HepG2 (cell line): ENCODE data around the gene LTV1. TPM values are rescaled to one million over a fixed set of nuclear protein-coding genes. Genes with fewer than 3 reads are reported as not detected.

Experiments
- ATAC-seq: fragments of 200-7000 bp; cut with Tn5 transposase; 3 replicates; pipeline ENCODE4 v1.9.1; 2020; ENCODE audit warnings: mild to moderate bottlenecking, moderate library complexity
- BruUV-seq: library from RNA; stranded (reverse); fragments of 400-500 nt; replicated peaks from 2 replicates; lab custom pipeline; 2021; lab: Mats Ljungman, UMichigan
- CTCF ChIA-PET: fragments of 300-600 bp; formaldehyde crosslinking; extraction: SDS; loops from one replicate; lab custom pipeline; 2021; ENCODE audit warnings: low total read pairs, inconsistent platforms, low intra/inter-chr PET ratio; lab: Yijun Ruan, JAX
- POLR2A ChIA-PET: fragments of 350-600 bp; sonication (Branson Sonifier 250); formaldehyde crosslinking; loops from one replicate; lab custom pipeline; 2020; ENCODE audit warnings: antibody characterized with exemption, inconsistent platforms; lab: Yijun Ruan, JAX
- DNase-seq: peaks from one replicate; pipeline ENCODE4 v3.0.0-alpha.2; 2015; ENCODE audit warnings: low spot score
- FAIRE-seq: peaks from 3 replicates; lab custom pipeline; 2011; peaks lifted over from hg19 to GRCh38; lab: Jason Lieb, UNC
- H2AFZ ChIP-seq: one replicate; pipeline ENCODE4 v1.6.1; 2011; ENCODE audit warnings: low read length, inconsistent platforms
- H3K27ac ChIP-seq: fragments of 300-600 bp; 3 replicates; pipeline ENCODE4 v1.8.0; 2011; ENCODE audit warnings: mixed run types, mild to moderate bottlenecking, mixed read lengths, low read length, inconsistent platforms; ENCODE audit not compliant: insufficient read depth; ENCODE audit errors: extremely low read length
- H3K27me3 ChIP-seq, 2 experiments: fragments of 200-600 bp in 1 of 2; 2 replicates in 1 of 2; 3 replicates in 1 of 2; pipeline versions ENCODE4 v1.6.0 to v1.8.0; 2011; ENCODE audit warnings: low read length in 2 of 2, mild to moderate bottlenecking in 2 of 2, moderate library complexity in 2 of 2, inconsistent platforms in 1 of 2; ENCODE audit not compliant: insufficient read depth in 2 of 2, control insufficient read depth in 1 of 2
- H3K36me3 ChIP-seq, 2 experiments: fragments of 200-600 bp in 1 of 2; replicated peaks in 1 of 2; 2 replicates in 1 of 2; 3 replicates in 1 of 2; pipeline versions ENCODE4 v1.5.1 to v1.8.0; 2011; ENCODE audit warnings: low read length in 2 of 2, inconsistent platforms in 1 of 2; ENCODE audit not compliant: insufficient read depth in 2 of 2, control insufficient read depth in 1 of 2
- H3K4me1 ChIP-seq: 2 replicates; pipeline ENCODE4 v1.5.1; 2012; ENCODE audit warnings: low read length, inconsistent platforms; ENCODE audit not compliant: insufficient read depth
- H3K4me2 ChIP-seq: 2 replicates; pipeline ENCODE4 v1.6.0; 2011; ENCODE audit warnings: low read depth, low read length, inconsistent platforms
- H3K4me3 ChIP-seq, 3 experiments: fragments of 200-600 bp in 1 of 3; sonication (generic), shearing (Covaris generic) in 1 of 3; replicated peaks in 1 of 3; 2 replicates each; pipeline ENCODE4 v1.5.1; 2011 to 2016; ENCODE audit warnings: low read length in 3 of 3, inconsistent platforms in 2 of 3, low read depth in 2 of 3, mild to moderate bottlenecking in 2 of 3, control low read depth in 1 of 3, mixed read lengths in 1 of 3; ENCODE audit not compliant: insufficient read depth in 1 of 3
- H3K79me2 ChIP-seq: one replicate; pipeline ENCODE4 v1.6.1; 2011; ENCODE audit warnings: low read length, inconsistent platforms; ENCODE audit not compliant: insufficient read depth
- H3K9ac ChIP-seq: 2 replicates; pipeline ENCODE4 v1.6.0; 2011; ENCODE audit warnings: mild to moderate bottlenecking, low read depth, low read length, inconsistent platforms; ENCODE audit not compliant: insufficient read depth
- H3K9me3 ChIP-seq: 2 replicates; pipeline ENCODE4 v1.5.1; 2012; ENCODE audit warnings: mild to moderate bottlenecking, low read length
- H4K20me1 ChIP-seq: 2 replicates; pipeline ENCODE4 v1.6.0; 2011; ENCODE audit warnings: inconsistent platforms, mild to moderate bottlenecking, low read length, moderate library complexity; ENCODE audit not compliant: insufficient read depth
- ASH2L ChIP-seq: fragments of 300-600, 200-600 bp; sonication (generic); IDR thresholded peaks from 2 replicates; pipeline ENCODE4 v1.7.0; 2017; ENCODE audit warnings: low read depth, mild to moderate bottlenecking, moderate library complexity, mixed read lengths, low read length; ENCODE audit not compliant: insufficient read length
- CEBPB ChIP-seq: IDR thresholded peaks from 2 replicates; pipeline ENCODE4 v1.6.1; 2011; ENCODE audit warnings: low read depth, low read length, improper control_type of control experiment, borderline replicate concordance
- CEBPG ChIP-seq: IDR thresholded peaks from 2 replicates; pipeline ENCODE4 v1.6.1; 2016
- GATAD2A ChIP-seq: IDR thresholded peaks from 2 replicates; pipeline ENCODE4 v1.6.1; 2016
- GFI1 ChIP-seq: sonication (generic); formaldehyde crosslinking; IDR thresholded peaks from 2 replicates; pipeline ENCODE4 v1.5.0; 2020; ENCODE audit warnings: missing genetic modification reagents, mild to moderate bottlenecking, borderline replicate concordance
- HMG20A ChIP-seq: IDR thresholded peaks from 2 replicates; pipeline ENCODE4 v1.6.1; 2016; ENCODE audit warnings: borderline replicate concordance
- HNF4A ChIP-seq: sonication (generic); formaldehyde crosslinking; IDR thresholded peaks from 2 replicates; pipeline ENCODE4 v1.4.0; 2020; ENCODE audit warnings: missing genetic modification reagents
- HNF4G ChIP-seq, 2 experiments: sonication (generic) in 1 of 2; formaldehyde crosslinking in 1 of 2; IDR thresholded peaks; 2 replicates each; pipeline versions ENCODE4 v1.4.0 to v1.6.1; 2011 to 2020; ENCODE audit warnings: borderline replicate concordance in 2 of 2, low read depth in 2 of 2, mild to moderate bottlenecking in 2 of 2, low read length in 1 of 2, missing genetic modification reagents in 1 of 2, moderate library complexity in 1 of 2
- POLR2G ChIP-seq: fragments of 200-400 bp; formaldehyde crosslinking; IDR thresholded peaks from 2 replicates; pipeline ENCODE4 v1.6.1; 2018; ENCODE audit warnings: mild to moderate bottlenecking, low read depth, low read length, moderate library complexity
- RARA ChIP-seq: IDR thresholded peaks from 2 replicates; pipeline ENCODE4 v1.6.1; 2016; ENCODE audit warnings: missing genetic modification reagents, missing compliant biosample characterization
- YY1 ChIP-seq: IDR thresholded peaks from 2 replicates; pipeline ENCODE4 v1.6.1; 2011; ENCODE audit warnings: low read length, low read depth, moderate library complexity, mild to moderate bottlenecking; ENCODE audit not compliant: insufficient read depth, insufficient replicate concordance
- ZNF138 ChIP-seq: sonication (generic); formaldehyde crosslinking; IDR thresholded peaks from 2 replicates; pipeline ENCODE4 v1.5.0; 2020; ENCODE audit warnings: mild to moderate bottlenecking, low read depth, missing genetic modification reagents
- ZNF205 ChIP-seq: IDR thresholded peaks from 2 replicates; pipeline ENCODE4 v1.6.1; 2018; ENCODE audit warnings: missing biosample characterization, missing genetic modification reagents
- ZNF33A ChIP-seq: sonication (generic); formaldehyde crosslinking; IDR thresholded peaks from 2 replicates; pipeline ENCODE4 v1.5.1; 2020; ENCODE audit warnings: missing genetic modification reagents, mild to moderate bottlenecking, moderate library complexity, borderline replicate concordance
- ZNF644 ChIP-seq: IDR thresholded peaks from 2 replicates; pipeline ENCODE4 v1.6.1; 2016; ENCODE audit warnings: low read depth
- ZNF7 ChIP-seq: IDR thresholded peaks from 2 replicates; pipeline ENCODE4 v1.6.1; 2016; ENCODE audit warnings: missing biosample characterization, missing genetic modification reagents
- ZNF841 ChIP-seq: sonication (generic); formaldehyde crosslinking; IDR thresholded peaks from 2 replicates; pipeline ENCODE4 v1.8.1; 2023; ENCODE audit warnings: missing genetic modification reagents, borderline replicate concordance
- ZSCAN20 ChIP-seq: sonication (generic); formaldehyde crosslinking; IDR thresholded peaks from 2 replicates; pipeline ENCODE4 v1.4.0; 2020; ENCODE audit warnings: missing genetic modification reagents, mild to moderate bottlenecking, borderline replicate concordance
- WGBS: methylation state at CpG from one replicate; pipeline ENCODE4 v1.1.6; 2017; ENCODE audit warnings: low lambda C conversion rate; 5-methylcytosine and 5-hydroxymethylcytosine counted together
- in situ Hi-C: cut with HindIII; loops from 2 replicates; pipeline ENCODE4 v1.10.0; 2017; ENCODE audit warnings: low pct_unique_long_range_greater_than_20kb; ENCODE audit not compliant: extremely low pct_ligation_motif_present
- intact Hi-C: fragments of 100-400 bp; cut with micrococcal nuclease; formaldehyde crosslinking; loops from one replicate; pipeline ENCODE4 v1.10.0; 2022; ENCODE audit not compliant: unreplicated experiment
- polyA plus RNA-seq, 8 experiments: library from polyadenylated mRNA; depleted of rRNA in 3 of 8; stranded (reverse) in 7 of 8; unstranded in 1 of 8; fragments of >200 nt; fragmentation: Illumina TruSeq in 4 of 8; extraction: Trizol in 4 of 8; gene quantifications; 2 replicates each; pipeline versions ENCODE4 v1.2.1 to v1.2.3, GENCODE V29; 2011 to 2016; ENCODE audit warnings: low read depth in 4 of 8, missing spikeins in 1 of 8, mixed read lengths in 1 of 8; ENCODE audit not compliant: insufficient read depth in 1 of 8
- total RNA-seq, 5 experiments: library from RNA; depleted of rRNA; stranded (reverse); fragments of >200 nt; fragmentation: Illumina TruSeq; extraction: Trizol; gene quantifications; 2 replicates each; pipeline ENCODE4 v1.2.3, GENCODE V29; 2016; ENCODE audit warnings: low read depth in 1 of 5
- TF ChIP-seq, protein P1 (sequence below): sonication (generic); formaldehyde crosslinking; IDR thresholded peaks from 2 replicates; pipeline ENCODE4 v1.8.1; 2023; ENCODE audit warnings: missing genetic modification reagents, mild to moderate bottlenecking, borderline replicate concordance
- TF ChIP-seq, protein P2 (sequence below): sonication (generic); formaldehyde crosslinking; IDR thresholded peaks from 2 replicates; pipeline ENCODE4 v1.4.0; 2020; ENCODE audit warnings: missing genetic modification reagents
- TF ChIP-seq, protein P3 (sequence below): IDR thresholded peaks from 2 replicates; pipeline ENCODE4 v1.4.0; 2020; ENCODE audit warnings: mild to moderate bottlenecking, missing genetic modification reagents
- TF ChIP-seq, protein P4 (sequence below): sonication (generic); formaldehyde crosslinking; IDR thresholded peaks from 2 replicates; pipeline ENCODE4 v1.5.0; 2020; ENCODE audit warnings: mild to moderate bottlenecking, low read depth, missing genetic modification reagents, borderline replicate concordance

LTV1 gene
- total and polyA plus RNA-seq, 2 of the 13 experiments (the other 11 are each of a cell fraction or from before 2014, with no cell fraction given): 21.1 to 85.8 TPM

DNA sequence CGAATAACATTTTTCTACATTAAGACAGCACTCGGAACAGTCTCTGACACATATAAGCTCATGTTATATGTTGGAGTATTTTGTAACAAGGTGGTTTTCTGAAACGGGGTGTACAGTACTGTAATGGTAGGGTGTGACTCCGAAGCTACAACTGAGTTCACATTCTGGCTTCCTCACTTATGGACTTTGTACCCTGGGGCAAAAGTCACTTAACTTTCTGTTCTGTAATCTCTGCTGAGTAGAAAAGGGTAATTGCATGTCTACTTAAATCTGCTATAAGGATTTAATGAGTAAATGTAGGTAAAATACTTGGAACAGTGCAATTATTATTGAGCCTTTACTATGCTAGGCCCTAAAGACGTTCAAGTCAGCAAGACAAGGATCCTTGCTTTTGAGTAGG, 4.7 kb upstream of the LTV1 start:
- CTCF ChIA-PET: no interaction called here
- ATAC-seq (no peak), FAIRE-seq (no peak), DNase-seq (peak; percentile 51)
- WGBS: 33% methylated on average over 5 of the region's 5 CpGs
- intact Hi-C loops (no loop called here), in situ Hi-C loops (no loop called here)
- Histone ChIP-seq H3K9ac (no peak overlapping the region), H3K9me3 (no peaks in the 10 kb centered on the region), H2AFZ (no peak overlapping the region), H3K4me3 (no peak overlapping the region), H3K4me1 (peaks cover 18% of the 10 kb centered on the region), H3K4me2 (peak overlapping the region; percentile 33), H3K27me3 (no peaks in the 10 kb centered on the region; a peak in 1 of 5 replicates), H4K20me1 (no peaks in the 10 kb centered on the region), H3K27ac (no peak overlapping the region), H3K79me2 (peaks cover 2% of the 10 kb centered on the region), H3K36me3 (no peaks in the 10 kb centered on the region)
- POLR2A ChIA-PET: no interaction called here
- no TSS peak for BruUV-seq
- TF ChIP-seq ZNF7 (CRISPR knock-in tag) (no peak), CEBPG (CRISPR knock-in tag) (peak; percentile 23; the same call in 1 of the 2 replicates), ZNF205 (CRISPR knock-in tag) (no peak), ZSCAN20 (CRISPR knock-in tag) (no peak), HMG20A (CRISPR knock-in tag) (peak; percentile 32; the same call in 1 of the 2 replicates), POLR2G (no peak), GATAD2A (CRISPR knock-in tag) (0 out of 2 replicates have a peak, but pooled peaks have one; percentile 12), HNF4G (IDR thresholded peaks at IDR 0.05; ENCODE audit: borderline replicate concordance, low read depth, low read length) (peak; percentile 79), HNF4G (CRISPR knock-in tag; IDR thresholded peaks at IDR 0.05; ENCODE audit: borderline replicate concordance, low read depth) (no peak), CEBPB (peak; percentile 9; the same call in 1 of the 2 replicates), HNF4A (CRISPR knock-in tag) (peak; percentile 81), ZNF644 (CRISPR knock-in tag) (0 out of 2 replicates have a peak, but pooled peaks have one; percentile 42), ZNF138 (no peak), YY1 (no peak), ASH2L (peak; percentile 19), ZNF841 (CRISPR knock-in tag) (no peak), RARA (CRISPR knock-in tag) (peak; percentile 16; the same call in 1 of the 2 replicates), ZNF33A (no peak), GFI1 (CRISPR knock-in tag) (no peak)
- TF ChIP-seq, protein P1, sequence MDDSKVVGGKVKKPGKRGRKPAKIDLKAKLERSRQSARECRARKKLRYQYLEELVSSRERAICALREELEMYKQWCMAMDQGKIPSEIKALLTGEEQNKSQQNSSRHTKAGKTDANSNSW (CRISPR knock-in tag): no peak
- TF ChIP-seq, protein P2, sequence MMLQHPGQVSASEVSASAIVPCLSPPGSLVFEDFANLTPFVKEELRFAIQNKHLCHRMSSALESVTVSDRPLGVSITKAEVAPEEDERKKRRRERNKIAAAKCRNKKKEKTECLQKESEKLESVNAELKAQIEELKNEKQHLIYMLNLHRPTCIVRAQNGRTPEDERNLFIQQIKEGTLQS (CRISPR knock-in tag): no peak
- TF ChIP-seq, protein P3, sequence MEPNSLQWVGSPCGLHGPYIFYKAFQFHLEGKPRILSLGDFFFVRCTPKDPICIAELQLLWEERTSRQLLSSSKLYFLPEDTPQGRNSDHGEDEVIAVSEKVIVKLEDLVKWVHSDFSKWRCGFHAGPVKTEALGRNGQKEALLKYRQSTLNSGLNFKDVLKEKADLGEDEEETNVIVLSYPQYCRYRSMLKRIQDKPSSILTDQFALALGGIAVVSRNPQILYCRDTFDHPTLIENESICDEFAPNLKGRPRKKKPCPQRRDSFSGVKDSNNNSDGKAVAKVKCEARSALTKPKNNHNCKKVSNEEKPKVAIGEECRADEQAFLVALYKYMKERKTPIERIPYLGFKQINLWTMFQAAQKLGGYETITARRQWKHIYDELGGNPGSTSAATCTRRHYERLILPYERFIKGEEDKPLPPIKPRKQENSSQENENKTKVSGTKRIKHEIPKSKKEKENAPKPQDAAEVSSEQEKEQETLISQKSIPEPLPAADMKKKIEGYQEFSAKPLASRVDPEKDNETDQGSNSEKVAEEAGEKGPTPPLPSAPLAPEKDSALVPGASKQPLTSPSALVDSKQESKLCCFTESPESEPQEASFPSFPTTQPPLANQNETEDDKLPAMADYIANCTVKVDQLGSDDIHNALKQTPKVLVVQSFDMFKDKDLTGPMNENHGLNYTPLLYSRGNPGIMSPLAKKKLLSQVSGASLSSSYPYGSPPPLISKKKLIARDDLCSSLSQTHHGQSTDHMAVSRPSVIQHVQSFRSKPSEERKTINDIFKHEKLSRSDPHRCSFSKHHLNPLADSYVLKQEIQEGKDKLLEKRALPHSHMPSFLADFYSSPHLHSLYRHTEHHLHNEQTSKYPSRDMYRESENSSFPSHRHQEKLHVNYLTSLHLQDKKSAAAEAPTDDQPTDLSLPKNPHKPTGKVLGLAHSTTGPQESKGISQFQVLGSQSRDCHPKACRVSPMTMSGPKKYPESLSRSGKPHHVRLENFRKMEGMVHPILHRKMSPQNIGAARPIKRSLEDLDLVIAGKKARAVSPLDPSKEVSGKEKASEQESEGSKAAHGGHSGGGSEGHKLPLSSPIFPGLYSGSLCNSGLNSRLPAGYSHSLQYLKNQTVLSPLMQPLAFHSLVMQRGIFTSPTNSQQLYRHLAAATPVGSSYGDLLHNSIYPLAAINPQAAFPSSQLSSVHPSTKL (CRISPR knock-in tag): peak; percentile 59
- TF ChIP-seq, protein P4, sequence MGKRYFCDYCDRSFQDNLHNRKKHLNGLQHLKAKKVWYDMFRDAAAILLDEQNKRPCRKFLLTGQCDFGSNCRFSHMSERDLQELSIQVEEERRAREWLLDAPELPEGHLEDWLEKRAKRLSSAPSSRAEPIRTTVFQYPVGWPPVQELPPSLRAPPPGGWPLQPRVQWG (CRISPR knock-in tag): no peak
